Measurements from ENCODE around the gene COPB2. TPM values are rescaled to one million over a fixed set of nuclear protein-coding genes. Genes with fewer than 3 reads are reported as not detected.

The COPB2 gene
- total RNA-seq, 3 donors from 2014 or later = 105 to 129 (median 117) TPM

- TF ChIP-seq CTCF (IDR thresholded peaks at IDR 0.05) = no peak
- DNase-seq = no peak
- ATAC-seq = no peak
- intact Hi-C loops (cut with DNase I, micrococcal nuclease) = no loop called here
- H3K9me3 ChIP-seq = no peaks in the 10 kb centered on the region
- no peak overlapping the region for H3K4me3 ChIP-seq
- peaks cover 18% of the 10 kb centered on the region for H3K36me3 ChIP-seq (ENCODE audit: low read depth)
- no peaks in the 10 kb centered on the region for H3K4me1 ChIP-seq (ENCODE audit: low read depth)
These were observed 33.6 kb downstream of the COPB2 start for GRCh38 chr3:139355891-139356290.

- TF ChIP-seq CTCF (IDR thresholded peaks at IDR 0.05) = no peak
- Histone ChIP-seq H3K4me1 (ENCODE audit: low read depth) (no peaks in the 10 kb centered on the region), H3K4me3 (no peak overlapping the region), H3K36me3 (ENCODE audit: low read depth) (peaks cover 15% of the 10 kb centered on the region), H3K9me3 (no peaks in the 10 kb centered on the region)
- ATAC-seq (no peak), DNase-seq (no peak)
- intact Hi-C loops (cut with DNase I, micrococcal nuclease) = no loop called here
These were observed 34.0 kb downstream of the COPB2 start for GRCh38 chr3:139355476-139355875.

DNA sequence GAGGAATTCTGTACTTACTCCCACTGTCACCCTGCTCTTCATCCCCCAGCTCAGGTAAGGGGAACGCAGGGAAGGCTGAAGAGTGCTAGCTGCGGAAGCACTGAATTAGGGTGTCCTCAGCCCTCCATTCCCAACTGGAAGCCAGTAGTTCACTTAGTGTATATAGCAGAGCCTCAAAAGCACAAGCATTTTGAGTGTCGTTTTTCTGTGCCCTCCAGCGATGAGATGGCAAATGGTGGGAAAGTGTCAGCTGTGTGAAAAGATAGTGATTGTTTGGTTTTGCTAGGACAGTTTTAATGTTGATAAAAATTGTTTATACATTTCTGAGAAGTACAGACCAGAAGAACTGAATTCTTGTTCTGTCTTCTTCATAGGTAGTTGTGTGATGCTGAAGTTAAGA lies 34.8 kb downstream of the COPB2 start:
- no peak for DNase-seq
- Histone ChIP-seq H3K4me3 (no peak overlapping the region), H3K36me3 (ENCODE audit: low read depth) (peaks cover 15% of the 10 kb centered on the region), H3K9me3 (no peaks in the 10 kb centered on the region), H3K4me1 (ENCODE audit: low read depth) (no peaks in the 10 kb centered on the region)
- TF ChIP-seq CTCF (IDR thresholded peaks at IDR 0.05) = no peak
- intact Hi-C loops (cut with DNase I, micrococcal nuclease) = no loop called here
- ATAC-seq = no peak

- ATAC-seq (peak; percentile 89), DNase-seq (peak in 1 of 3 donors; percentile 23)
- no peaks in the 10 kb centered on the region for H3K4me1 ChIP-seq (ENCODE audit: low read depth)
- H3K36me3 ChIP-seq (ENCODE audit: low read depth) = peaks cover 15% of the 10 kb centered on the region
- H3K9me3 ChIP-seq = no peaks in the 10 kb centered on the region
- TF ChIP-seq CTCF (IDR thresholded peaks at IDR 0.05) = peak; percentile 21
- intact Hi-C loops (cut with DNase I, micrococcal nuclease) = no loop called here
- no peak overlapping the region for H3K4me3 ChIP-seq
These were observed 35.4 kb downstream of the COPB2 start for GRCh38 chr3:139353920-139354556.

DNA sequence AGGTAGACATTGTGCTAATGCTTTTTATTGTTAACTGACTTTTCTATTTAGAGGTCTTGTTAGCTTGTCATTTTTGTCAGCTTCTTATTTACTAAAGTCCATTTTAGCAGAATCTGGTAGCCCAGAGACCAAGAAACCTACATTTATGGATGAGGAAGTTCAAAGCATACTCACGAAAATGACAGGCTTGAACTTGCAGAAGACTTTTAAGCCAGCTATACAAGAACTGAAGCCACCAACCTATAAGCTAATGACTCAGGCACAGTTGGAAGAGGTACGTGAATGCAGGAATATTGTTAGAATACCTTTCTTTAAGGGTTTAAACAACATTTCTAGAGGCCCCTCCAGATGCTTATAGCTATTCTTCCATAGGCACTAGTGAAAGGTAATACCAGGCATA lies 42.7 kb downstream of the COPB2 start:
- intact Hi-C loops (cut with DNase I, micrococcal nuclease) = no loop called here
- no peaks in the 10 kb centered on the region for H3K9me3 ChIP-seq
- no peak for TF ChIP-seq CTCF (IDR thresholded peaks at IDR 0.05)
- peaks cover 12% of the 10 kb centered on the region for H3K4me1 ChIP-seq (ENCODE audit: low read depth)
- DNase-seq = no peak
- H3K4me3 ChIP-seq = no peak overlapping the region
- no peak for ATAC-seq
- H3K36me3 ChIP-seq (ENCODE audit: low read depth) = peaks cover 6% of the 10 kb centered on the region

Data from mucosa of descending colon (tissue), 3 donors.